Progenitor cell of endocrine pancreas (in vitro differentiated cells): Measurements from ENCODE around the gene ADGRG3. TPM values are rescaled to one million over a fixed set of nuclear protein-coding genes. Genes with fewer than 3 reads are reported as not detected.

ENCODE experiments used
- DNase-seq: peaks from one replicate; pipeline ENCODE4 v3.0.0; 2021; ENCODE audit warnings: low spot score; ENCODE audit not compliant: unreplicated experiment
- H3K27ac Mint-ChIP-seq: 2 replicates; pipeline ENCODE4 v1.8.0; 2021; ENCODE audit warnings: mild to moderate bottlenecking, moderate library complexity, mixed read lengths
- H3K27me3 Mint-ChIP-seq: 2 replicates; pipeline ENCODE4 v1.8.0; 2021; ENCODE audit warnings: mixed read lengths
- H3K36me3 Mint-ChIP-seq: 2 replicates; pipeline ENCODE4 v1.8.0; 2022; ENCODE audit warnings: mixed read lengths; ENCODE audit not compliant: insufficient read depth
- H3K4me1 Mint-ChIP-seq: 2 replicates; pipeline ENCODE4 v1.8.0; 2021; ENCODE audit warnings: low read depth, mixed read lengths
- H3K4me3 Mint-ChIP-seq: 2 replicates; pipeline ENCODE4 v1.8.0; 2021; ENCODE audit warnings: low read depth, mild to moderate bottlenecking, moderate library complexity, mixed read lengths
- H3K9me3 Mint-ChIP-seq: 2 replicates; pipeline ENCODE4 v1.8.0; 2021; ENCODE audit warnings: low read depth, mixed read lengths
- total RNA-seq: library from RNA; stranded (reverse); gene quantifications from 2 replicates; pipeline ENCODE4 v1.2.1, GENCODE V29; 2021
- TF ChIP-seq, protein P1 (sequence below): fragments of 200-600 bp; sonication (generic); IDR thresholded peaks from one replicate; pipeline ENCODE4 v1.5.0; 2021; ENCODE audit warnings: antibody characterized with exemption, mild to moderate bottlenecking; ENCODE audit not compliant: unreplicated experiment

Gene ADGRG3
- total RNA-seq, 1 donor from 2014 or later = not detected

GRCh38 chr16:57629516-57630406, 38.3 kb upstream of the ADGRG3 start:
- Mint-ChIP-seq H3K4me1 (peaks cover 8% of the 10 kb centered on the region), H3K9me3 (no peaks in the 10 kb centered on the region), H3K27ac (no peak overlapping the region)

GRCh38 chr16:57630407-57630797, 37.7 kb upstream of the ADGRG3 start:
- peaks cover 11% of the 10 kb centered on the region for H3K4me1 Mint-ChIP-seq

More at GRCh38 chr16:57629516-57630406, 38.3 kb upstream of the ADGRG3 start:
- DNase-seq = no peak
- TF ChIP-seq, protein P1, sequence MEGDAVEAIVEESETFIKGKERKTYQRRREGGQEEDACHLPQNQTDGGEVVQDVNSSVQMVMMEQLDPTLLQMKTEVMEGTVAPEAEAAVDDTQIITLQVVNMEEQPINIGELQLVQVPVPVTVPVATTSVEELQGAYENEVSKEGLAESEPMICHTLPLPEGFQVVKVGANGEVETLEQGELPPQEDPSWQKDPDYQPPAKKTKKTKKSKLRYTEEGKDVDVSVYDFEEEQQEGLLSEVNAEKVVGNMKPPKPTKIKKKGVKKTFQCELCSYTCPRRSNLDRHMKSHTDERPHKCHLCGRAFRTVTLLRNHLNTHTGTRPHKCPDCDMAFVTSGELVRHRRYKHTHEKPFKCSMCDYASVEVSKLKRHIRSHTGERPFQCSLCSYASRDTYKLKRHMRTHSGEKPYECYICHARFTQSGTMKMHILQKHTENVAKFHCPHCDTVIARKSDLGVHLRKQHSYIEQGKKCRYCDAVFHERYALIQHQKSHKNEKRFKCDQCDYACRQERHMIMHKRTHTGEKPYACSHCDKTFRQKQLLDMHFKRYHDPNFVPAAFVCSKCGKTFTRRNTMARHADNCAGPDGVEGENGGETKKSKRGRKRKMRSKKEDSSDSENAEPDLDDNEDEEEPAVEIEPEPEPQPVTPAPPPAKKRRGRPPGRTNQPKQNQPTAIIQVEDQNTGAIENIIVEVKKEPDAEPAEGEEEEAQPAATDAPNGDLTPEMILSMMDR = no peak
- no peaks in the 10 kb centered on the region for H3K36me3 Mint-ChIP-seq
- H3K4me3 Mint-ChIP-seq = no peak overlapping the region
- peaks cover 37% of the 10 kb centered on the region for H3K27me3 Mint-ChIP-seq

GRCh38 chr16:57630931-57631845, 36.9 kb upstream of the ADGRG3 start:
- Mint-ChIP-seq H3K4me3 (no peak overlapping the region), H3K27ac (no peak overlapping the region), H3K27me3 (peaks cover 36% of the 10 kb centered on the region), H3K36me3 (no peaks in the 10 kb centered on the region), H3K4me1 (peaks cover 15% of the 10 kb centered on the region), H3K9me3 (no peaks in the 10 kb centered on the region)
- TF ChIP-seq, protein P1 = no peak
- DNase-seq = no peak

More at GRCh38 chr16:57630407-57630797, 37.7 kb upstream of the ADGRG3 start:
- H3K9me3 Mint-ChIP-seq = no peaks in the 10 kb centered on the region
- TF ChIP-seq, protein P1 = no peak
- DNase-seq = no peak
- no peaks in the 10 kb centered on the region for H3K36me3 Mint-ChIP-seq
- H3K4me3 Mint-ChIP-seq = no peak overlapping the region
- H3K27ac Mint-ChIP-seq = no peak overlapping the region
- peaks cover 37% of the 10 kb centered on the region for H3K27me3 Mint-ChIP-seq

GRCh38 chr16:57632568-57632967, 35.5 kb upstream of the ADGRG3 start:
- Mint-ChIP-seq H3K4me3 (no peak overlapping the region), H3K36me3 (no peaks in the 10 kb centered on the region), H3K27me3 (peaks cover 39% of the 10 kb centered on the region), H3K4me1 (peaks cover 12% of the 10 kb centered on the region), H3K27ac (no peak overlapping the region), H3K9me3 (no peaks in the 10 kb centered on the region)
- DNase-seq = no peak
- TF ChIP-seq, protein P1 = no peak
